AG09309 (cell line): ENCODE data around the gene DUS2.
A peak's percentile ranks its signal among the peaks of the same experiment; 100 is the strongest.
"Not testable (repeated sequence)": the region's sequence is repeated elsewhere in the genome, so short reads cannot be mapped to it uniquely, and the experiment has no call there.

ENCODE experiments used
- DNase-seq: peaks from one replicate; pipeline ENCODE4 v3.0.0-alpha.2; 2010; ENCODE audit warnings: low read depth
- H3K4me3 ChIP-seq: 2 replicates; pipeline ENCODE4 v1.5.1; 2011; ENCODE audit warnings: mild to moderate bottlenecking, low read depth, low read length, moderate library complexity; ENCODE audit not compliant: control insufficient read depth
- CTCF ChIP-seq: IDR thresholded peaks from 2 replicates; pipeline ENCODE4 v1.5.1; 2011; ENCODE audit warnings: mild to moderate bottlenecking, low read depth, low read length, inconsistent platforms; ENCODE audit not compliant: insufficient read depth, control insufficient read depth; ENCODE audit errors: missing control alignments

DUS2 gene

GRCh38 chr16:68115851-68116250, 92.8 kb downstream of the DUS2 start:
- TF ChIP-seq CTCF: no peak
- no peak overlapping the region for H3K4me3 ChIP-seq
- no peak for DNase-seq

GRCh38 chr16:68116256-68116867, 93.3 kb downstream of the DUS2 start:
- peak; percentile 16 for DNase-seq
- TF ChIP-seq CTCF: peak; percentile 64

GRCh38 chr16:68117884-68118283, 94.8 kb downstream of the DUS2 start:
- no peak for TF ChIP-seq CTCF
- no peak for DNase-seq

More at GRCh38 chr16:68116256-68116867, 93.3 kb downstream of the DUS2 start:
- H3K4me3 ChIP-seq: no peak overlapping the region

GRCh38 chr16:68118954-68119353, 95.9 kb downstream of the DUS2 start:
- not testable (repeated sequence) for DNase-seq, H3K4me3 ChIP-seq

More at GRCh38 chr16:68117884-68118283, 94.8 kb downstream of the DUS2 start:
- no peak overlapping the region for H3K4me3 ChIP-seq

- not testable (repeated sequence) for DNase-seq, H3K4me3 ChIP-seq
Observed at GRCh38 chr16:68120496-68120895, 97.4 kb downstream of the DUS2 start.

- DNase-seq: no peak
- TF ChIP-seq CTCF: no peak
- H3K4me3 ChIP-seq: no peak overlapping the region
Observed at GRCh38 chr16:68126395-68126794, 103.3 kb downstream of the DUS2 start.

- no peak for TF ChIP-seq CTCF
- H3K4me3 ChIP-seq: no peak overlapping the region
- DNase-seq: no peak
Observed at GRCh38 chr16:68128577-68129305, 105.7 kb downstream of the DUS2 start.
